Measurements from ENCODE around the gene CCDC134.

GRCh38 chr22:41770715-41771468, 29.6 kb upstream of the CCDC134 start:
- TF ChIP-seq TAF1 (IDR thresholded peaks at IDR 0.05; ENCODE audit: low read depth, low read length) (no peak), SP2 (IDR thresholded peaks at IDR 0.05; ENCODE audit: low read length) (no peak), POLR2A (IDR thresholded peaks at IDR 0.05; ENCODE audit: control extremely low read depth in 1 of 2, low read depth in 2 of 2, low read length in 2 of 2) (no peak), CTCF (IDR thresholded peaks at IDR 0.05; ENCODE audit: control extremely low read depth in 1 of 3, insufficient read depth in 1 of 3, low read depth in 1 of 3, low read length in 3 of 3) (no peak), YY1 (IDR thresholded peaks at IDR 0.05; ENCODE audit: low read depth, low read length) (no peak)

Data from H1 (cell line).